Epithelial cell of esophagus (primary cell): ENCODE measurements around the gene ZNF598.

ENCODE experiments used
- DNase-seq: peaks from one replicate; pipeline ENCODE4 v3.0.0; 2010; ENCODE audit warnings: low read depth
- H3K4me3 ChIP-seq: 2 replicates; pipeline ENCODE4 v1.5.1; 2011; ENCODE audit warnings: mild to moderate bottlenecking, low read length, control low read depth
- TF ChIP-seq, protein P1 (sequence below): IDR thresholded peaks from 2 replicates; pipeline ENCODE4 v1.5.1; 2011; ENCODE audit warnings: low read depth, mild to moderate bottlenecking, low read length, control low read depth, inconsistent platforms; ENCODE audit not compliant: insufficient read depth; ENCODE audit errors: missing control alignments

The ZNF598 gene

DNA sequence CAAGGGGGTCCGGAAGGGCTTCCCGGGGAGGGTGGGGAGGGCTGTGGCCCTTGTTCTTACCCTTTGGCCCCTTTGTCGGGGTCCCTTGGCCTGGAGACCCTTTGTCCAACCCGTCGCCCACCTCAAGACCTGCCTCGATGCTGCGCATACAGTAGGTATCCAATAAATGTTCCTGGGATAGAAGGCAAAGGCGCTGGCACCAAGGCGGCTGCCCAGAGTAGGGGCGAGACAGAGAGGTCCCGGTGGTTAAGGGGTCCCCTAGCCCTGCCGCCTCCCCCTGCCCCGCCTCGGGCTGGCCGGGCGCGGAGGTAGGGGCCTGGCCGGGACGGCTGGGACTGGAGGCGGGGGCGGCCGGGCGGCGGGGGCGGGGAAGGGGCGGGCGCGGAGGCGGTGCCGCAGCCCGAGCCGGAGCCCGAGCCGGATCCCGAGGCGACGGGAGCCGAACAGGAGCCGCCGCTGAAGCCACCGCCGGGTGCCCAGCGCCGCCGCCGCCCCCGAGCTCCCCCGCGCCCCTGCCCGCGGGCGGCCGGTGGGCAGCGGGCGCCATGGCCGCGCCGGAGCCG is 16.9 kb upstream of the ZNF598 start, which contains the start of gene NHERF2:
Gene NHERF2, plus strand, starts transcription at position 442 of the 563 bp plus-strand sequence. Its CDS starts 104 bp downstream, at position 546.
- no peak for DNase-seq
- TF ChIP-seq, protein P1, sequence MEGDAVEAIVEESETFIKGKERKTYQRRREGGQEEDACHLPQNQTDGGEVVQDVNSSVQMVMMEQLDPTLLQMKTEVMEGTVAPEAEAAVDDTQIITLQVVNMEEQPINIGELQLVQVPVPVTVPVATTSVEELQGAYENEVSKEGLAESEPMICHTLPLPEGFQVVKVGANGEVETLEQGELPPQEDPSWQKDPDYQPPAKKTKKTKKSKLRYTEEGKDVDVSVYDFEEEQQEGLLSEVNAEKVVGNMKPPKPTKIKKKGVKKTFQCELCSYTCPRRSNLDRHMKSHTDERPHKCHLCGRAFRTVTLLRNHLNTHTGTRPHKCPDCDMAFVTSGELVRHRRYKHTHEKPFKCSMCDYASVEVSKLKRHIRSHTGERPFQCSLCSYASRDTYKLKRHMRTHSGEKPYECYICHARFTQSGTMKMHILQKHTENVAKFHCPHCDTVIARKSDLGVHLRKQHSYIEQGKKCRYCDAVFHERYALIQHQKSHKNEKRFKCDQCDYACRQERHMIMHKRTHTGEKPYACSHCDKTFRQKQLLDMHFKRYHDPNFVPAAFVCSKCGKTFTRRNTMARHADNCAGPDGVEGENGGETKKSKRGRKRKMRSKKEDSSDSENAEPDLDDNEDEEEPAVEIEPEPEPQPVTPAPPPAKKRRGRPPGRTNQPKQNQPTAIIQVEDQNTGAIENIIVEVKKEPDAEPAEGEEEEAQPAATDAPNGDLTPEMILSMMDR: no peak
- H3K4me3 ChIP-seq: peak within 1 kb of the TSS; percentile 49

- no peak overlapping the region for H3K4me3 ChIP-seq
- TF ChIP-seq, protein P1: no peak
- no peak for DNase-seq
These were observed 16.3 kb upstream of the ZNF598 start for GRCh38 chr16:2025878-2026460.

- DNase-seq: no peak
- TF ChIP-seq, protein P1: no peak
- H3K4me3 ChIP-seq: no peak overlapping the region
These were observed 15.6 kb upstream of the ZNF598 start for GRCh38 chr16:2025251-2025650.

DNA sequence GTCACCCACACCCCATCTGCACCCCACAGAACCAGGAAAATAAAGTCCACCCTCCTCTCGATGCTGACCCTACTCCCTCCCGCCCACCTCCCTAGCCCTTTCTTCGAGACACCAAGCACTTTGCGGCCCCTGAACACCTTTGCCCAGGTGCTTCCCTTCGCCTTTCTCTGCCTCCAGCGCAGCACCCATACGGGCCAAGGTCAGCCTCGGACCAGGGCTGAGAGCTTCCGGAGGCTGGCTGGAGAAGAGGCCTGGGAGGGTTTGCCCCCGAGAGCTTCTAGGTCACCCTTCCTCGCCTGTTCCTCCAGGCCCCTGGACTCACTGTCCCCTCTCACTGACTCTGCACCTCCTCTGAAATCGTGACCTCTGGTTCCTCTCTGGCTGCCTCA is 14.4 kb upstream of the ZNF598 start:
- TF ChIP-seq, protein P1: no peak
- no peak overlapping the region for H3K4me3 ChIP-seq
- DNase-seq: no peak

DNA sequence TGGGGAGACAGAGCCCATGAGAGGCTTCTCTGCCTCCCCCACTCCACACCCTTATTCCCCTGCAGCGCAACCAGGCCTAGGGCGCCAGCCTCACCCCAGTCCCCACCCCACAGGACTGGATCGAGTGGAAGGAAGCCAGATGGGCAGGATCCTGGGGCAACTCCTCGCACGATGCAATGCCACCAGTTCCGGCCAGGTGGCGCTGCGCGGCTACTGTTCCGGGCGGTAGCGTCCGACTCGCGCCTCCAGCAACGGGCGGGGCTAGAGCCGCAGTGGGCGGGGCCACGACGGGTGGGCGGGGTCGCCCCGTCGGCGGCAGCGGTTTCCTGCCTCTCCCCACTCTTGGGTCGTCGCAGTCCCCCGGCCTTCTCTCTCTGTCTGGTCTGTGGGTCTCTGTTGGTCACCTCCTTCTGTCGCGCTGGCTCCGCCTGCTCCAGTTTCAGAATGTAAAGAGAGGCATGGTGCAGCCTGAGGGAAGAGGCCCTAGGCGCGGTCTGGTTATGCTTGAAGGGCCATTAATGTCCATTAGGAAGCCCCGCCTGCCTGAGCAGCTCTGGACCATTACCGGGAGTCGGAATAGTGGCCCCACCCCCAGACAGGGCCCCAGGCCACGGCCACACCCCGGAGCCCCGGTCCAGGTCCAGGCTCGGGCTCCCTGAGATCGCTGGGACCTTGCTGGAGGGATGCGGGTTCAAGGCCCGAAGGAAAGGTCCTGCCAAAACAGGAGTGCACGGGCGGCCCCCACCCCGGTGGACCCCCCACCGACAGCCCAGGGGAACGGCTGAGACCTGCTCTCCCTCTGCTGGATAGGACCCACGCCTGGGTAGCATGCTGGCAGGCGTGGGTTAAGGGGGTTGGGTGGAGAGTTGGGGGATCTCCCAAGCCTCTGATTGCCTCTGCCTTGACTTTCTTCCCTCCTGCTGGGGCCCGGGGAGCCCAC is 13.7 kb upstream of the ZNF598 start:
- DNase-seq: peak; percentile 83
- H3K4me3 ChIP-seq: peak overlapping the region; percentile 25
- TF ChIP-seq, protein P1: peak; percentile 80

DNA sequence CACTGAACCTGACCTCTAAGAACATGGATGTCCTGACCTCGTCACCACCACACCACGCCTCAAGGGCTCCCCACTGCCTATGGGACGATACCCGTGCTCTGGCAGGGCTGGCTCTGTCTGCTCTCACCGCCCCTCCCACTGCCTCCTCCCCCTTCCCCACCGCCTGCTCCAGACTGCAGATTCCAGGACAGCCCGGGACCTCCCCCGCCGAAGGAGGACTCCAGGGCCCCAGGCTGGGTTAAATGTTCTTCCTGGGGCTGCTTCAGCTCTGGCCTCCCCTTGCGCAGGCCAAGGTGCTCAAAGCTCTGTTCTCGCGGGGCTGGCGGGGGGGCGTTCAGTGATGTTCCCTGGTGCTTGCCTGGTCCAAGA is 13.1 kb upstream of the ZNF598 start:
- TF ChIP-seq, protein P1: no peak
- DNase-seq: peak; percentile 34
- H3K4me3 ChIP-seq: no peak overlapping the region
